SK-N-SH treated with all-trans-retinoic acid at 6 μM for 48 hours (cell line): ENCODE measurements around the gene LGALS13.

Experiments used
- ATAC-seq: fragments of 200-7000 bp; cut with Tn5 transposase; 3 replicates; pipeline ENCODE4 v1.9.1; 2020; ENCODE audit warnings: mild to moderate bottlenecking, moderate library complexity
- ARNTL ChIP-seq: fragments of 450-650 bp; formaldehyde crosslinking; IDR thresholded peaks from 2 replicates; pipeline ENCODE4 v1.5.0; 2020; ENCODE audit warnings: low read depth, mild to moderate bottlenecking, moderate library complexity, borderline replicate concordance
- BACH2 ChIP-seq: fragments of 250-450 bp; sonication (Bioruptor Pico); IDR thresholded peaks from 2 replicates; pipeline ENCODE4 v1.9.0; 2021; ENCODE audit warnings: mild to moderate bottlenecking, borderline replicate concordance
- CREB5 ChIP-seq: fragments of 250-450 bp; sonication (Bioruptor Pico); IDR thresholded peaks from 2 replicates; pipeline ENCODE4 v1.5.1; 2020; ENCODE audit warnings: low read depth, mild to moderate bottlenecking, moderate library complexity
- CSDC2 ChIP-seq: fragments of 250-450 bp; sonication (Bioruptor Pico); IDR thresholded peaks from 2 replicates; pipeline ENCODE4 v1.5.0; 2020; ENCODE audit warnings: mild to moderate bottlenecking, moderate library complexity
- CSRNP3 ChIP-seq: fragments of 250-450 bp; sonication (Bioruptor Pico); IDR thresholded peaks from 2 replicates; pipeline ENCODE4 v1.5.1; 2021; ENCODE audit warnings: mild to moderate bottlenecking, moderate library complexity
- ESRRG ChIP-seq: fragments of 250-450 bp; sonication (Bioruptor Pico); IDR thresholded peaks from 2 replicates; pipeline ENCODE4 v1.6.1; 2021; ENCODE audit warnings: mild to moderate bottlenecking
- ISL1 ChIP-seq: fragments of 250-450 bp; sonication (Bioruptor Pico); IDR thresholded peaks from 2 replicates; pipeline ENCODE4 v2.1.2; 2022; ENCODE audit warnings: mild to moderate bottlenecking, moderate library complexity
- OSR1 ChIP-seq: fragments of 250-450 bp; sonication (Bioruptor Pico); IDR thresholded peaks from 2 replicates; pipeline ENCODE4 v1.8.0; 2022; ENCODE audit warnings: moderate library complexity, mild to moderate bottlenecking, inconsistent platforms
- PATZ1 ChIP-seq: fragments of 250-450 bp; sonication (Bioruptor Pico); IDR thresholded peaks from 2 replicates; pipeline ENCODE4 v1.8.0; 2020; ENCODE audit warnings: mild to moderate bottlenecking, moderate library complexity, borderline replicate concordance
- PPARA ChIP-seq: fragments of 250-450 bp; sonication (Bioruptor Pico); IDR thresholded peaks from 2 replicates; pipeline ENCODE4 v1.5.0; 2020; ENCODE audit warnings: mild to moderate bottlenecking, borderline replicate concordance
- RARB ChIP-seq: fragments of 250-450 bp; sonication (Bioruptor Pico); IDR thresholded peaks from 2 replicates; pipeline ENCODE4 v1.8.0; 2021; ENCODE audit warnings: mild to moderate bottlenecking, moderate library complexity
- SNAI2 ChIP-seq: fragments of 250-450 bp; sonication (Bioruptor Pico); IDR thresholded peaks from 2 replicates; pipeline ENCODE4 v1.5.0; 2020; ENCODE audit warnings: mild to moderate bottlenecking, moderate library complexity
- TCF4 ChIP-seq: fragments of 250-450 bp; sonication (Bioruptor Pico); IDR thresholded peaks from 2 replicates; pipeline ENCODE4 v1.8.0; 2021; ENCODE audit warnings: mild to moderate bottlenecking, moderate library complexity, borderline replicate concordance
- TOX ChIP-seq: fragments of 250-450 bp; sonication (Bioruptor Pico); IDR thresholded peaks from 2 replicates; pipeline ENCODE4 v1.8.0; 2021; ENCODE audit warnings: mild to moderate bottlenecking, moderate library complexity, borderline replicate concordance
- TSHZ2 ChIP-seq: fragments of 250-450 bp; sonication (Bioruptor Pico); IDR thresholded peaks from 2 replicates; pipeline ENCODE4 v1.5.0; 2020; ENCODE audit warnings: mild to moderate bottlenecking, moderate library complexity
- ZC3H10 ChIP-seq: fragments of 250-450 bp; sonication (Bioruptor Pico); IDR thresholded peaks from 2 replicates; pipeline ENCODE4 v1.5.1; 2021; ENCODE audit warnings: mild to moderate bottlenecking, moderate library complexity
- ZFP3 ChIP-seq: fragments of 250-450 bp; sonication (Bioruptor Pico); IDR thresholded peaks from 2 replicates; pipeline ENCODE4 v1.5.0; 2020; ENCODE audit warnings: mild to moderate bottlenecking, moderate library complexity
- ZFP30 ChIP-seq: fragments of 450-650 bp; formaldehyde crosslinking; IDR thresholded peaks from 2 replicates; pipeline ENCODE4 v1.5.0; 2022; ENCODE audit warnings: mild to moderate bottlenecking, moderate library complexity
- ZNF565 ChIP-seq: fragments of 450-650 bp; formaldehyde crosslinking; conservative IDR thresholded peaks from 2 replicates; pipeline ENCODE4 v1.5.0; 2020; ENCODE audit warnings: low read depth, mild to moderate bottlenecking, moderate library complexity
- ZNF8 ChIP-seq: fragments of 450-650 bp; formaldehyde crosslinking; IDR thresholded peaks from 2 replicates; pipeline ENCODE4 v1.5.0; 2020; ENCODE audit warnings: mild to moderate bottlenecking, moderate library complexity

LGALS13 gene

GRCh38 chr19:39599116-39599515, 3.2 kb upstream of the LGALS13 start:
- ATAC-seq = no peak
- TF ChIP-seq PPARA (CRISPR knock-in tag) (no peak), ZFP30 (CRISPR knock-in tag) (no peak), RARB (CRISPR knock-in tag) (no peak), ZNF565 (no peak), SNAI2 (CRISPR knock-in tag) (no peak), PATZ1 (CRISPR knock-in tag) (no peak), ZC3H10 (CRISPR knock-in tag) (no peak), ARNTL (CRISPR knock-in tag) (no peak), CREB5 (CRISPR knock-in tag) (no peak), CSRNP3 (CRISPR knock-in tag) (no peak), TSHZ2 (CRISPR knock-in tag) (no peak), ZFP3 (CRISPR knock-in tag) (no peak), BACH2 (CRISPR knock-in tag) (no peak), ZNF8 (CRISPR knock-in tag) (no peak), OSR1 (no peak)

GRCh38 chr19:39603825-39604224, 1.5 kb downstream of the LGALS13 start:
- TF ChIP-seq SNAI2 (CRISPR knock-in tag) (no peak), ARNTL (CRISPR knock-in tag) (no peak), TOX (no peak), ZC3H10 (CRISPR knock-in tag) (no peak), RARB (CRISPR knock-in tag) (no peak), BACH2 (CRISPR knock-in tag) (no peak), CREB5 (CRISPR knock-in tag) (no peak), PPARA (CRISPR knock-in tag) (no peak), ZFP3 (CRISPR knock-in tag) (no peak), CSRNP3 (CRISPR knock-in tag) (no peak), ESRRG (no peak), TCF4 (CRISPR knock-in tag) (no peak), ZFP30 (CRISPR knock-in tag) (no peak), ZNF565 (no peak), OSR1 (no peak)
- no peak for ATAC-seq

GRCh38 chr19:39607021-39607420, 4.7 kb downstream of the LGALS13 start:
- no peak for ATAC-seq
- no peak for TF ChIP-seq ZFP30 (CRISPR knock-in tag)
- no peak for TF ChIP-seq PATZ1 (CRISPR knock-in tag)
- no peak for TF ChIP-seq TOX
- no peak for TF ChIP-seq CSDC2 (CRISPR knock-in tag)
- TF ChIP-seq ESRRG = no peak
- TF ChIP-seq ZNF8 (CRISPR knock-in tag) = no peak
- TF ChIP-seq CSRNP3 (CRISPR knock-in tag) = no peak
- no peak for TF ChIP-seq ZNF565
- no peak for TF ChIP-seq BACH2 (CRISPR knock-in tag)
- no peak for TF ChIP-seq CREB5 (CRISPR knock-in tag)
- TF ChIP-seq RARB (CRISPR knock-in tag) = no peak
- TF ChIP-seq ISL1 = no peak
- TF ChIP-seq PPARA (CRISPR knock-in tag) = no peak
